Measurements from ENCODE around the gene AMFR.
"Not testable (repeated sequence)": the region's sequence is repeated elsewhere in the genome, so short reads cannot be mapped to it uniquely, and the experiment has no call there.

AMFR gene

DNA sequence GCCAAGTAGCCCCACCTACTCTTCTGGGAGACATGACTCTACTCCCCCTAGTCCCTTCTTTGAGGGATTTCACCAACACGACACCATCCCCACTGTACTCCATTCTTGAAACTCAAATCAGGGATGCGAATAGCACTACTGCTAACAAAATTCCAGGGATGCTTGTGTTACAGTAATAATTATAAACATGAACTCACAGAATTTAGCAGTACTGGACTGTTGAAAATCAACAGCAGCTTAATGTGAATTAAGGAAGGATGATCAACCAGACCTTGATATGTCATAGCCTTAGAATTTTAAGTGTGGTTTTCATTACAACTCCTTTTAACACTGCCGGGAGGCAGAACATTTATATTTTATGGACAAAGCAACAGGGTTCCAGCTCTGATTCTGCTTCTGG lies 37.9 kb downstream of the AMFR start:
- DNase-seq, result no peak

DNA sequence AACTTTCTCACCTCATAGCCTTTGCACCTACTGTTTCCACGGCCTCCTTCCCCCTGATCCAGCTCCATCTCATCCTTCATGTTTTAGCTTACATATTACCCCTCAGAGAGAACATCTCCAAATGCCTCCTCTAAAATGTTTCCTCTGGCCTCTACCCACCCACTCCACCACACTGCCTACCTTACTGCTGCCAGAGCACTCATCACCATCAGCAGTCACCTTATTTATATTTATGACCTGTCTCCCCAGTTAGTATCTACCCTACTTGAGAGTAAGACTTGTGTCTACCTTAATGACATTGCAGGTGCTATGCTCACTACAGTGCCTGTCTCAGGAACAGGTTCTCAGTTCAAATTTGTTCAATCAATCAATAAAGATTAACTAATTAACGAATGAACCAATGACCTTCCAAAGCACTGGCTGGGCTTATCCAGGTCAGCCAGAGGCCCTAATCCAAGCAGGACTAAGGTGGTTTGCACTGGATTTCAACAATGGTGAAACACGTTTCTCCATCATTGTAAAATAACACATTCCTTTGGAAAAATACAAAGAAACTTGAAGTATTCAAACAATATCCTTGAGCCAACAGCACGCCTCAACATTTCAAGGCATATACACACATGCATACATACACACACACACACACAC lies 41.1 kb downstream of the AMFR start:
- DNase-seq, result no peak

DNA sequence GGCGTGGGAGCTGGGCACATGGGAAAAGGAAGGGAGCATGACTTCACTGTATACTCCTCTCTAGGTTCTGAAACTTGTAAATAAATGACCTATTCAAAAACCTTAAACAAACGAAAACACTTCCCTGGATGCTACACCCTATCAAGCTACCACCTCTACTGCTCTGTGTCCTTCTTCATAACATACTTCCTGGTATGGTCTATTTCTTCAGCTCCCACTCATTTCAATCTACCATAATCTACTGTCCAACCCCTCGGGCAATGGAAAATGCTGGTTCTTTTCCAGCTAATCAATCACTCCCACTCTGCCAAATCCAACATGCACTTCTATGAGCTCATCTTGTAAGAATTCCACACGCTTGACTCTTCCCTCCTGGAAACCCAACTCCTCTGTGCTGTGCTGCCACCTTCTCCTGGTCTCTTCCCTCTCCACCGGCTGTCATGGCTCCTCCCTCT lies 42.4 kb downstream of the AMFR start:
- DNase-seq, result no peak

DNA sequence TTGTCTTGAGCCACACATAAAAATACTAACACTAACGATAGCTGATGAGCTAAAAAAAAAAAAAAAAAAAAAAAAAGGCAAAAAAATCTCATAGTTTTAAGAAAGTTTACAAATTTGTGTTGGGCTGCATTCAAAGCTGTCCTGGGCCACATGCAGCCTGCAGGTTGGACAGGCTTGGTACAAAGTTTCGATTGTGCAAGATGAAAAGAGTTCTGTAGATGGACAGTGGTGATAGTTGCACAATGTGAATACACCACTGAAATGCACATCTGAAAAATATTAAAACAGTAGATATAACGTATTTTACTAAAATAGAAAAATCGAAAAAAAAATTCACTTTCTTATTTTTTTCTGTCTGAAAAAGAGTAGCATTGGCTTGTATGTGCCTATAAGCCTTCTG lies 42.9 kb downstream of the AMFR start:
- DNase-seq, result no peak

DNA sequence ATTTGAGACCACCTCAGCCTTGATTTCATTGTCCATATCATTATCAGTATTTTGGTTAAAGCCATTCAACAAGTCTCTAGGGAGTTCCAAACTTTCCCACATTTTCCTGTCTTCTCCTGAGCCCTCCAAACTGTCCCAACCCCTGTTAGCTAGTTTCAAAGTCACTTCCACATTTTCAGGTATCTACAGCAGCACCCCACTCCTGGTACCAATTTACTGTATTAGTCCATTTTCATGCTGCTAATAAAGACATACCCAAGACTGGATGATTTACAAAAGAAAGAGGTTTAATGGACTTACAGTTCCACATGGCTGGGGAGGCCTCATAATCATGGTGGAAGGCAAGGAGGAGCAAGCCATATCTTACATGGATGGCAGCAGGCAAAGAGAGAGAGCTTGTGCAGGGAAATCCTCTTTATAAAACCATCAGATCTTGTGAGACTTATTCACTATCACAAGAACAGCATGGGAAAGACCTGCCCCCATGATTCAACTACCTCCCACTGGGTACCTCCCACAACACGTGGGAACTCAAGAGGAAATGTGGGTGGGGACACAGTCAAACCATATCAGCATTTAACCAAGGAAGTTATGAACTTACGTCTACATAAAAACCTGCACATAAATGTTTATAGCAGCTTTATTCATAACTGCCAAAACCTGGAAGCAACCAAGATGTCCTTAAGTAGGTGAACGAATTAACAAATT lies 44.4 kb downstream of the AMFR start:
- not testable (repeated sequence) for DNase-seq

DNA sequence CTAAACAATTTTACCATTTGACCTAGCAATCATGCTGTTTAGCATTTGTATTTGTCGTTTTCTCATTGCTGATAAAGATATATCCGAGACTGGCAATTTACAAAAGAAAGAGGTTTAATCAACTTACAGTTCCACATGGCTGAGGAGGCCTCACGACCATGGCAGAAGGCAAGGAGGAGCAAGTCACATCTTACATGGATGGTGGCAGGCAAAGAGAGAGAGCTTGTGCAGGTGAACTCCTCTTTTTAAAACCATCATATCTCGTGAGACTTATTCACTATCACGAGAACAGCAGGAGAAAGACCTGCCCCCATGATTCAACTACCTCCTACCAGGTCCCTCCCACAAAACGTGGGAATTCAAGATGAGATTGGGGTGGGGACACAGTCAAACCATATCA lies 46.3 kb downstream of the AMFR start:
- DNase-seq, result not testable (repeated sequence)

DNA sequence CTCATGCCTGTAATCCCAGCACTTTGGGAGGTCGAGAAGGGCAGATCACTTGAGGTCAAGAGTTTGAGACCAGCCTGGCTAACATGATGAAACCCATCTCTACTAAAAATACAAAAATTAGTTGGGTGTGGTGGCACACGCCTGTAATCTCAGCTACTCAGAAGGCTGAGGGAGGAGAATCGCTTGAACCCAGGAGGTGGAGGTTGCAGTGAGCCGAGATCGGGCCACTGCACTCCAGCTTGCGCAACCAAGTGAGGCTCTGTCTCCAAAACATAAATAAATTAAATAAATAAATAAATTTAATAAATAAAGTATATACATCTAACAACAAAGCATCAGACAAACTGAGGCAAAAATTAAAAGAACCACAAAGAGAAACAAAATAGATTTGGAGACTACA lies 49.6 kb downstream of the AMFR start:
- not testable (repeated sequence) for DNase-seq

DNA sequence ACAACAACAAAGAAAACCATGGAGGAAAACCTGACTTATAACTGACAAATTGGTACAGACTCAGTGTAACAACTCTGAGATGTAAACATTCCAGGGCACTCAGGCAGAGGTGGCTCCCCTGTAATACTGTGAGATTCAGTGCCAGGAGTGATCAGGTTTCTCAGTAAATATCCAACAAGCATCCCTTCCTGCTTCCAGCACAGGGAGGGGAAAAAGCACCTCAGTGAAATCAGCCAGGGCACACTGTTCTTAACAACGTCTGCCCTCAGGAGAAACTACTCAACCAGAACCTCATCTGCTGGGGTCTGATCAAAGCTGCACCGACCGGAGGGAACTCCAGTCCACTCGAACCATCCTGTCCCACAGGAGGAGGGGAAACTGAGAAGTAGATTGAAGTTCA lies 52.3 kb downstream of the AMFR start:
- DNase-seq, result no peak

DNA sequence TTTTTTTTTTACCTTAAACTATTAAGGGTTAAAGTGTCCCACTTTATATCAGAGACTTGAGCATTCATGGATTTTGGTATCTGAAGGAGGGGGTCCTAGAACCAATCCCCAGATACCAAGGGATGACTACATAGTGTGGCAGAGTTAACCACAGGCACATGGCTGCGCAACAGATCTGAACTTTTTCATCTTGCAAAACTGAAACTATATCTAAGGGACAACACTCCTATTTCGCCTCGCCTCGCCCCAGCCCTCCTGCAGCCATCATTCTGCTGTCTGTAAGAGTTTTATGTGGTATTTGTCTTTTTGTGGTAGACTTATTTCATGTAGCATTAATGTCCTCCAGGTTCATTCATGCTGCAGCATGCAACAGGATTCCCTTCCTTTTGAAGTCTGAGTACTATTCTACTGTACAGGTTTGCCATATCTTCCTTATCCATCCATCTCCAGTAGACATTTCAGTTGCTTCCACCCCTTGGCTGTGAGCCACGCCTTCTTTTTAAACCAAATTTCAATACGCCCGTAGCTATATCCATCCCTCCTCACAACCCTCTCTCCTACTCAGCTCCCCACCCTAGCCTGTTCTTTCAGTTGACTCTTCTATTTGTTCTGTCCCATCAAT lies 53.2 kb downstream of the AMFR start:
- DNase-seq, result no peak

DNA sequence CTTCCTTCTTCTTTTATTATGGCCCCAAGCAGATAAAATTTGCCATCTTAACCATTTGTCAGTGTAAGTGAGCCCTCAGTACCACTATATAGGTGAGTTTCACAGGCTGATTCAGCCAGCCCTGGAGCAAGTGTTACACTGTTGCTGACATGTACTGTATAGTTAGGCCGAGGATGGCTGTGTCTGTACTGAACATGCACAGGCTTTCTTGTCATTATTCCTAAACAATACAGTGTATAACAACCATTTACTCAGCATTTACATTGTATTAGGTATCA lies 53.7 kb downstream of the AMFR start:
- DNase-seq, result no peak

DNA sequence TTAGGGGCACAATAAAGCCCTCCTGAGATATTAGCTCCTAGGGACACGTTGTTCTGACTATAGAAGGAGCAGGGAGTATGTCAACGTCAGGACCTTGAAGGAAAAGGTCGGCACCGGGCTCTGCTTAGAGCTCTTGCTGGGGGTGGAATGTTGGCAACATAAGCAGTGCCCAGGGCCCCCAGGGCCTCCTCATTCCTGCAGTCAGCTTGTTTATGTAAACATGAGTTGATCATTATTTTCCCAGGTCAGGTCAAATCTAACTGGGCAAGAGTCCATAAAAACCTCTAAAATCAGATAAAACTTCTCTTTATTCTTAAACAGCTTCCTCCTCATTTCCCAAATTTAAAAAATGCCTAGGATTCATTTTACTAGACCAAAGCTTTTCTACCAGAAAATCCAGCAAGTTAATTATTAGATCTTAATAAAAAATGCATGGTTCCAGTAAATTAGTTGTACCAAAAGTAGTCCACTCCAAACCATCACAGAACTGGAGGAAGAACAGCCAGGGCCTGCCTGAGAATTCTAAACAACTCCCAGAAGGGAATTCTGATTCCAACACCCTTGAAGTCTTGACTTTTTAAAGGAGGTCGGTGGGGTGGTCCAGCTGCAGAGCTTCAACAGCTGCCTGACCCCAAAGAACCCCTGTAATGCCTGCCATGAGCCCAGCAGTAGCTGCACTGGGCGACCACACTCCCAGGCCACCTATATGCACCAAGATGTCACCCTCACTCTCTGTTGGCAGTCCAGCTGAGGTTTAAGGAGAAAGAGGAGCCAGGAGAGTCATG lies 54.3 kb downstream of the AMFR start:
- no peak for DNase-seq

DNA sequence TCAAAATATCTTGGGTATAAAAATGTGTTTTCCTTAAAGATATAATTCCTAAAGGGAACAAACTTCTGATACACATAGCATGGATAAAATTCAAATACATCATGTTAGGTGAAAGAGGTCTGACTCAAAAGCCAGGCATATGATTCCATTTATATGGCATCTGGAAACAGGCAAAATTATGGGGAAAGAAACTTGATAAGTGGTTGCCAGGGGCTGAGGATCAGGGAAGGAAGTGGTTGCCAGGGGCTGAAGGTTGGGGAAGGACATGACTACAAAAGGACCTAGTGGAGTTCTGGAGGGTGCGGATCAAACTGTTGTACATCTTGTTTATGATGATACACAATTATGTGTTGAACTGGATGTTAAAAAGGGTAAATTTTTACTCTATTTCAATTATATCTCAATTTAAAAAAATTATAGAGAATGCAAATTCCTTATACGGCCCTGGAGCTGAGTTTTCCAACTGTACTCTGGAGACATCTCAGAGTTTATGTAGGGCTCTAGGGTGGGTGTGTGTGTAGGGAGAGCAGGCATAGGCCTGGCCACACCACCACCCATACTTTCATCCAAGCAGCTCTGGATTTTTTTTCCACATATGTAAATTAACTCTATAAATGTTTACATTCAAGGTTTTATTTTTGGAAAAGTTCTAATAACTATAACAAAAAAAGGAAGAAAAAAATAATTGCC lies 55.0 kb downstream of the AMFR start:
- DNase-seq, result no peak

DNA sequence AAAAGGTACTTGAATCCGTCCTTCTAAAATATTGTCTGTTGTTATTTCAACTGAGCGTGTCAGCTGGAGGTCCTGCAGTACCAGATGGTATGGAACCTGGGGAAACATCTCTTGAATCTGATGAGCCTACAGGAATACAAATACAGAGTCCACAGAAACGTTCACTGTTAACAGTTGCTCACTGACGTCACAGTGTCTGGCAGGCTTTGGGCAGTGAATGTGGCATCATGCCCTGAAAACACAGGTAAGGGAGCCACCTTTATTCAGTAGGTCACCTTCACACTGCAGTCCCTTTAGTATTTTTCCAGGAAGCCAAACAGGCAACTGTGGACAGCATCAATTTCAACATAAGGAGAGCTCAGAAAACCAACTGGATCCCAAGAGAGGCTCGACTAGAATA lies 56.1 kb downstream of the AMFR start:
- no peak for DNase-seq

DNA sequence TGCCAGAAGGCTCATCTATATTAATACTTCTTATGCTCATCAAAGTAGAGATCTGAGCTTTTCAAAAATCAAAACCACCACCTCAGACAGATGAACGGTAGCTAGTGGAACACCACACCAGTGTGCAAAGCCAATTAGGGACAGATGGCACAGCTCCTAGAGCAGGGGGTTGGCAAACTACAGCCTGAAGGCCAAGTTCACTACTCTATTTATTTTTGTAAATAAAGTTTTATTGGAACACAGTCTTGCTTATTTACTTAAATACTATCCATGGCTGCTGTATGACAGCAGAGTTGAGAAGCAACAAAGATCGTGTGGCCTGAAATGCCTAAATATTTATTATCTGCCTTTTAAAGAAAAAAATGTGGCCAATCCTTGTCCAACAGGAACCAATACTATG lies 56.8 kb downstream of the AMFR start:
- no peak for DNase-seq

DNA sequence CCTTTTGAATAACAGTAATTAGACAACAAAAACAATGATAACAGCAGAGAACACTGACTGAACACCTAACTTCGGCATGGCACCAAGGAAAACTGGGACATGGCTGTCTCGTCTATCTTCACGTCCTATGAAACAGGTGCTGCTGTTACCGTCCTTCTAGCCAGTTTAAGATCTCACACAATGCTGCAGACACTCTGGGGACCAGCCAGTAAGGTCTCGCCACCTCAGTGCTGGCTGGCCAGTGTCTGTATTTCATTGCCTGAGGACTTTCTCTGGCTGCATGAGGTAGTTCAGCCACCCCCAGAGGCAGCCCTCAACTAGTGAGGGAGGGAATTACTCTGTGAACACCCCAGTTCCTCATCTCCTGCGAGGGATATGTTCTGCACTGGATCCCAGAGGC lies 57.6 kb downstream of the AMFR start:
- DNase-seq, result no peak

DNA sequence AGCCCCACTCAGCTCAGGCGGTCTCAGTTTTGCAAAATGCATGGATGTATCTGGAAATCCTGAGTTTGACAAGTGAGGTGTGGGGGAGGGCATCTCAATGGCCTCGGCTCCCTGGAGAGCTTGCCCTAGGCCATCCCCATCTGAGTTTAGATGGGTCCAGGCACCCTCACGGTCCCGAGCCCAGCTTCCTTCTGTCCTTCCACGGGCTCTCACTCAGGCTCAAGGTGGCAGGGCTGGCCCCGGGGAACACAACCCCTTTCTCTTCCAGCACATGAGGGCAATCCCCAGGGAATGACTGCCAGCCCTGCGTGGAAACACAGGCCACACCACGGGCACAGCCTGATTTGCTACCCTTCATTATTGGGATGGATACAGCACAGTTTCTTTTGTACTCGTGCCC lies 58.4 kb downstream of the AMFR start:
- DNase-seq, result no peak

DNA sequence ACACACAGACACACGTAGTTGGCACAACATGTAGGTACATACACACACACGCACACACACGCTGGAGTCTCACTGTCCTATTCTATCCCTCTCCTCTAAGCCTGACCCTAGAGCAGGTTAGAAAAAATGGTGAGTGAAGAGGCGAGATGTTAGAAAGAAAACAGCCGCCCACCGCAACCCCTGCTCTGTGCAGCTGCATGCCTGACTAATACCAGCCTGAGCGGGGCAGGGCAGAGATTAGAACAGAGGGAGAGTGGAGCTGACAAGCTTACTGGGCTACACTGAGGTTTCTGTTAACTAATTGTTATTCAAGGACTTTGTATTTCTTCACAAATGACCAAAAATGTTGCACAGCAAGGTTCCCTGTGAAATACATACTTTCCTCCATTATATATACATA lies 59.8 kb downstream of the AMFR start:
- no peak for DNase-seq

DNA sequence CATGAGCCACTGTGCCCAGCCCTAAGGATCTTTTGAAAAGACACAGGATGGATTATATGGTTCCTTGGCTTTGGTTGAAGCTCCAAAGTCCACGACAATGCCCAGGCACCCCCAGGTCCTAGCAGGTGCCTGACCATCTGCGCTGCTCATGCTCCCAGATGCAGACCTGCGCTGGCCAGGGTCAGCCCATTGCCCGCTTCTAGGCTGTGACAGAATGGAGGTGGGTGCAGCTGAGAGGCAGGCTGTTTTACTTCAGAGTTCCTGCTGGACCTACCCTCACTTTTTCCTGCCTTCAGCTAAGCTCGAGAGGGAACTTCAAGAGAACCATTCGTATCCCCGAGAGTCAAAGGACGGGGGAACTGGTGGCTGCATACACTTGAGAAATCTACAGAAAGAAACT lies 60.5 kb downstream of the AMFR start:
- DNase-seq, result no peak

DNA sequence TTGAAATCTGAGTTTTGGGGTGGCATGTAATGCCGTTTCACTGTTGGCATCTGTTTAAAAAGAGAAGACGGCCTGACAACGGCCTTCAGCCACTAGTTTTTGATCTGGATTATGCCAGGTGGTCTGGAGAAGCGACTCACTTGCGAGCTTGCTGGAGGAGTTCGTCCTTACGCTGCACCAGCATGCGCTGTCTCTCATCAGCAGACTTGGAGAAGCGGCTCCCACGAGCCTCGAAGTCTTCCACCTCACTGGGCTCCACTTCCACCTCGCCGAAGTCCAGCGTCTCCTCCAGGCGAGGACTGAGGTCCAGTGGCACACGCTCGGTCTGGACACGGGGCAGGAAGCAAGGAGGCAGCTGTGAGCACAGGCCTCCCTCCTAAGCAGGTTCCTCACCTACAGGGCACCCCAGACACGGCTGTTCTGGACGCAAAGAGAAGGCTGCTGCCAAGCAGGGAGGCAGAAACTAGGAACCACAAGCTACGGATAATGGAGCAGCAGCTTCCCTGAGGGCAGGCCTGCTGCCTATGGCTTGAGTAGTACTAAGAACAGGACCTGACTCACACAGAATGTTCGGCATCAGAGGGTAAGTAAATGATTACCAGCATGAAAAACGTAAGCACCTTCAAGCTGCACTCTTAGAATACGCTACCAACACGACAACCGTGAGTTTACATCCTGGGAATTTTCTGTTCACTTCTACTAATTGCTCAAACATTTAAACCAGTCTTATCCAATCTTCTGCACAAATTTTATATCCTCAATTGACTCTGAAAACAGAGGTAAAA lies 61.4 kb downstream of the AMFR start:
- no peak for DNase-seq

DNA sequence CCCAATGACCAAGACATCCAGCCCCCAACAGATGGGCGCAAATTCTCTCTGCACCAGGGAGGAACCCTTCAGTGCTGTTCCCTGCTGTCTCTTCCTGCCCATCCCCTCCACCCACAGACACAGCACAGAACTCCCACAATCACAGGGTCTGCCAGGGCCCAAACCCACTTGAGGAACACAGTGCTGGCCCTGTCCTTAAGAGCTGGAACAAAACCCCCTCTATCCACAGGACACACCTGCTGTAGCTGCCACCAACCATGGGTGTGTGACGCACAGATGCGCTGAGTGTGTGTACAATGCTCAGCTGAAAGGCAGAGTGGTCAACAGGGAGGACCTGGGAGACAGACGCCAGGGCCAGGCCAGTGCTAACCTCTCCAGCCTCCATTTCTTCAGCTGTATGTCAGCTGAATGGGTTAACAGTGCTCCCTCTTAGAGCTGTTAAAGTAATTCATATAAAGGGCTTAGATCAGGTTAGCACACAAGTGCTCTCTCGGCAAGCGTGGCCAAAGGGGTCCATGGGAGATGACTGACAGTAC lies 62.1 kb downstream of the AMFR start:
- no peak for DNase-seq

DNA sequence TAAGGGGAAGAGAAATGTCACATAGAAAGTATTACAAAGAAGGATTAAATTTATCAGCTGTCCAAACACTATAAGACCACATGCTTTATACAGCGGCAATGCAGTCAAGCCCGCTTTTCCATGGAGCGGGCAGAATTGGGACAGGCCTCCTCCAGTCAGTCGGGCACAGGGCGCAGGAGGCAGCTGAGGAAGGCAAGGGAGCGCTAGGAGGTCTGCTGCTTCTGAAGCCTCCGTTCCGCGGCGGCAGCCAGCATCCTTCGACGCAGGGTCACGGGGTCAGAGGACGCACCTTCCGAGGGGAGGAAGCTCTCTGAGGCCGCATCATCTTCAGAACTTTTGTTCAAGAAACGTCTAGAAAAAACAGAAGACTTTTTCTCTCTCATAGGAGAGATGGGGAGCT lies 62.6 kb downstream of the AMFR start:
- DNase-seq, result no peak

DNA sequence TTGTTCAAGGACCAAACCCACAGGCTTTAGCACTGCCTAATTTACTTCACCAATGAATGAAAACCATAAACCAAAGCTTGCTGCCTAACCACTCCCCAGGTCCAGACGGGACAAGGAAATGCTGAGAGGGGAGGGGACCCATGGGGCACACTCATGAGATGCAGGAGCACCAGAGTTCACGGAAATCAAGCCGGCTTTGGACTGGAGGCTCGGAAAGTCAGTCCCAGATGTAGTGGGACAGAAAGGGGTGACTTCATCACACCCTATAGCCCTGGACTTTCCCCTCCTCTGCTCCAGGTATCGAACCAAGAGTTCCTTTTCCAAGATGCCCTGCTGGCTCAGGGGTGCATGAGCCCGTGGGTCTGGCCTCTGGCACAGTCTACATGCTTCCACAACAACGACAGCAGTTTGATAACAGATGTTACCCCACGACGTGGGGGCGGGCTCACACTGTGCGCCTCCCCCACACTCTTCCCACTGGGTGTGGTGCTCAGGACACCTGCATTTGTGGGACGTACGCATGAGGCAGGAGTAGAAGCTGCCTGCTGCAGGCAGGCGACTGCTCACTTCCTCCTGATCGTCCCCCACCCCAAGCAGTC lies 63.2 kb downstream of the AMFR start:
- DNase-seq, result no peak
